SK-N-MC (cell line): ENCODE data around the gene DIP2C.

Experiments
- DNase-seq: peaks from one replicate; pipeline ENCODE4 v3.0.0-alpha.2; 2011; ENCODE audit warnings: low read depth, low spot score
- H3K27ac ChIP-seq: fragments of 200-600 bp; sonication (generic); 2 replicates; pipeline ENCODE4 v1.5.1; 2016; ENCODE audit warnings: mixed run types
- H3K36me3 ChIP-seq: fragments of 200-600 bp; sonication (generic); 2 replicates; pipeline ENCODE4 v1.6.1; 2017; ENCODE audit warnings: antibody characterized with exemption, low read length, mixed read lengths; ENCODE audit not compliant: insufficient read depth
- H3K4me3 ChIP-seq: fragments of 200-600 bp; sonication (generic); 2 replicates; pipeline ENCODE4 v1.5.1; 2016
- H3K9ac ChIP-seq: fragments of 200-600 bp; sonication (generic); 2 replicates; pipeline ENCODE4 v1.8.0; 2017; ENCODE audit warnings: mixed run types, mixed read lengths; ENCODE audit not compliant: insufficient read length
- H3K9me3 ChIP-seq: fragments of 200-600 bp; sonication (generic); 2 replicates; pipeline ENCODE4 v1.6.1; 2017; ENCODE audit warnings: low read depth, mild to moderate bottlenecking, antibody characterized with exemption, low read length, moderate library complexity, mixed read lengths
- EZH2 ChIP-seq: fragments of 200-600 bp; sonication (generic); IDR thresholded peaks from one replicate; pipeline ENCODE4 v1.6.1; 2017; ENCODE audit warnings: antibody characterized with exemption
- FOXP2 ChIP-seq: optimal IDR thresholded peaks from 2 replicates; pipeline ENCODE3; 2011; ENCODE audit warnings: mild to moderate bottlenecking, moderate library complexity; ENCODE audit not compliant: insufficient read depth; ENCODE audit errors: extremely low read length, control extremely low read depth
- POLR2AphosphoS5 ChIP-seq: IDR thresholded peaks from 2 replicates; pipeline ENCODE4 v1.6.1; 2012; ENCODE audit warnings: mild to moderate bottlenecking, low read depth, low read length, borderline replicate concordance

DIP2C gene

DNA sequence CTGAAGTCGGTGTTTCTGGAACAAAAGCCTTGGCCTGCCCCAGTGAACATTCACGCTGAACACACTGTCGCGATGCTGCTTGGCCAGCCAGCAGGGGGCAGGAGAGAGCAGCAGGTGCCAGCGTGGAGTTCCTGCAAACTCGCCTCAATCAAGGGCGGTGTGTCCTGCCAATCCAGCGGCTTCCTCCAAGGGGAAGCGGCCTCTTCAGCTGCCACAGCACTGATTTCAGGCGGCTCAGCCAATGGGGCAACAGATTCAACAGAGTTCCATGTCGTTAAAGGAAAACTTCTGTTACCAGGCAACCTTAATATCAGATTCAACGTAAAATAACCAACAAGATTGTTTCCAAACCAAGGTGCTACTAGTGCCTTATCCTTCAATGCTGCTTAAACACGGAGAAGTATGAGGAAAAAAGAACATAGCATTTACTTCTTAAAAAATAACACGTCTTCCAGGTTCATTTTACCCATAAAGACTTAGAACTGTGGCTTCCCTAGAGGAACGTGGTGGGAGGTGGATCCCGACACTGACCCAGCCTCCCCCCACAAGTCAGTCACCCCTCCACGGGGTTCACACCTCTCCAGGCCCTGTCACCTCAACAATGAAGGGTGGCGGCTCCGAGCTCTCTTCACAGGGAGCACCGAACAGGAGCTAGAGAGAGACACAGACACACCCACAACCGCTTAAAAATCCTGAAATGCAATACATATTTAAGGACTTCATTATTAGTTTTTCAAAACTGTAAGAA lies 178.2 kb downstream of the DIP2C start:
- H3K9me3 ChIP-seq: no peaks in the 10 kb centered on the region
- DNase-seq: no peak
- no peak overlapping the region for H3K27ac ChIP-seq
- no peaks in the 10 kb centered on the region for H3K36me3 ChIP-seq
- no peak overlapping the region for H3K4me3 ChIP-seq
- TF ChIP-seq EZH2 (no peak), POLR2AphosphoS5 (no peak), FOXP2 (no peak)
- H3K9ac ChIP-seq: no peak overlapping the region

- Histone ChIP-seq H3K9me3 (no peaks in the 10 kb centered on the region), H3K4me3 (no peak overlapping the region), H3K9ac (no peak overlapping the region), H3K36me3 (no peaks in the 10 kb centered on the region), H3K27ac (no peak overlapping the region)
- no peak for DNase-seq
- TF ChIP-seq POLR2AphosphoS5 (no peak), EZH2 (no peak)
These were observed 179.0 kb downstream of the DIP2C start for GRCh38 chr10:510415-510881.

DNA sequence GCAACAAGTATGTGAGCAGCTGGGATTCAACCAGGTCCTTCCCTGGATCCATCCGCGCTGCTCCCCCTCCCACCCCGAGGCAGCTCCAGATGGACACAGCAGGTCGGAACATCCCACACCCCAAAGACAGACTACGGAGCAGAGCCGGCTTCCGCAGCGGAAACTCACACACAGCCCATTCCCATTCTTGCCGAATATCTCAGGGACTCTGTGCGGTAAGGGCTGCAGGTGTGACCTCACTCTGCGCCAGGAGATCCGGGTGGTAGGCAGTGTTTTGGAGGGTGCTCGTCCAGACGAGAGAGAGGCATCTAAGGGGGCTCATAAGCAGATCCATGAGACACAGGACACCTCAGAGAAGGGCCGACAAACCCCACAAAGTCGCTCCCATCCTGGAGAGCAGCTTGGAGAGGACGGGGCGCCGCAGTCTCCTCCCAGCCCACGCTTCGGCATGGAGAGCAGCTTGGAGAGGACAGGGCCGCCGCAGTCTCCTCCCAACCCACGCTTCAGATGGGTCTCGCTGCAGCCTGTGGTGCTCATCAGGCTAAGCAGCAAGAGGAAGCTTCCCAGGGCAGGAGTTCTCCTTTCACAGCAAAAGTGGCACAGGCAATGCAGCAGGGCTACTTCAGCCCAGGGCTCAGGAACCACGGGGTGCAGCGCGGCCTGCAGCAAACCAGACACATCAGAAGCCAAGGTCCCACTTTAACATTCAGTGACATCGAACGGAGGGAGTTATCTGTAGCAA lies 179.9 kb downstream of the DIP2C start:
- Histone ChIP-seq H3K9me3 (no peaks in the 10 kb centered on the region), H3K4me3 (no peak overlapping the region), H3K9ac (no peak overlapping the region), H3K36me3 (no peaks in the 10 kb centered on the region), H3K27ac (no peak overlapping the region)
- TF ChIP-seq POLR2AphosphoS5: no peak
- TF ChIP-seq EZH2: no peak
- TF ChIP-seq FOXP2: no peak
- DNase-seq: no peak

GRCh38 chr10:508726-509125 lies 180.7 kb downstream of the DIP2C start:
- Histone ChIP-seq H3K27ac (no peak overlapping the region), H3K9ac (no peak overlapping the region), H3K4me3 (no peak overlapping the region), H3K36me3 (no peaks in the 10 kb centered on the region), H3K9me3 (no peaks in the 10 kb centered on the region)
- no peak for DNase-seq
- TF ChIP-seq POLR2AphosphoS5 (no peak), FOXP2 (no peak), EZH2 (no peak)

DNA sequence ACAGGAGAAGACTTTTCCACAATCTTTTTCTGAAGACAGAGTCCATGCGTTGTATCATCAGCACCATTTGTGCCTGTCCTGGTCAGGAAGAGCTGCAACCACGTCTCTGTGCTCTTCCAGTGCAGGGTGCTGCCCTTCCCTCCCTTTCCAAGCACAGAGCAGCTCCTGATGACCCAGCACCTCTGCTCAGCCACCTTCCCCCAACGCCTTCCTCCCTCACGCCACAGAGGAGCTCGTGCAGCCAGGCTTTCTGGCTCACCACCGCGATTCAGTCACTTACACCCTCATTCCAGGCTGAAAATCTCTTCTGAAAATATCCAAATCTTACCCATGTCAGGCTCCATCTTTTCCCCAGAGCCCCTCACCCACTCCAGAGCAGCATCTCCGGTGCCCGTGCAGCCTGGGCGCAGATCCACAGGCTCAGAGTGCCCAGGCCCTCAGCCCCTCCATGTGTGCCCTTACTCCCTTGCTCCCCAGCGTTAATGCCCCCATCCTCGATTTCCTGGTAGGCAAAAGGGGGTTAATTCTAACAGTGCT lies 181.5 kb downstream of the DIP2C start:
- H3K27ac ChIP-seq: no peak overlapping the region
- no peak for DNase-seq
- no peak overlapping the region for H3K4me3 ChIP-seq
- H3K36me3 ChIP-seq: no peaks in the 10 kb centered on the region
- H3K9me3 ChIP-seq: no peaks in the 10 kb centered on the region
- H3K9ac ChIP-seq: no peak overlapping the region
- TF ChIP-seq FOXP2: no peak

- no peak for TF ChIP-seq POLR2AphosphoS5
- TF ChIP-seq FOXP2: no peak
- TF ChIP-seq EZH2: no peak
- H3K36me3 ChIP-seq: no peaks in the 10 kb centered on the region
- no peak for DNase-seq
- H3K27ac ChIP-seq: no peak overlapping the region
- no peaks in the 10 kb centered on the region for H3K9me3 ChIP-seq
- no peak overlapping the region for H3K9ac ChIP-seq
- H3K4me3 ChIP-seq: no peak overlapping the region
These were observed 182.1 kb downstream of the DIP2C start for GRCh38 chr10:507355-507699.

DNA sequence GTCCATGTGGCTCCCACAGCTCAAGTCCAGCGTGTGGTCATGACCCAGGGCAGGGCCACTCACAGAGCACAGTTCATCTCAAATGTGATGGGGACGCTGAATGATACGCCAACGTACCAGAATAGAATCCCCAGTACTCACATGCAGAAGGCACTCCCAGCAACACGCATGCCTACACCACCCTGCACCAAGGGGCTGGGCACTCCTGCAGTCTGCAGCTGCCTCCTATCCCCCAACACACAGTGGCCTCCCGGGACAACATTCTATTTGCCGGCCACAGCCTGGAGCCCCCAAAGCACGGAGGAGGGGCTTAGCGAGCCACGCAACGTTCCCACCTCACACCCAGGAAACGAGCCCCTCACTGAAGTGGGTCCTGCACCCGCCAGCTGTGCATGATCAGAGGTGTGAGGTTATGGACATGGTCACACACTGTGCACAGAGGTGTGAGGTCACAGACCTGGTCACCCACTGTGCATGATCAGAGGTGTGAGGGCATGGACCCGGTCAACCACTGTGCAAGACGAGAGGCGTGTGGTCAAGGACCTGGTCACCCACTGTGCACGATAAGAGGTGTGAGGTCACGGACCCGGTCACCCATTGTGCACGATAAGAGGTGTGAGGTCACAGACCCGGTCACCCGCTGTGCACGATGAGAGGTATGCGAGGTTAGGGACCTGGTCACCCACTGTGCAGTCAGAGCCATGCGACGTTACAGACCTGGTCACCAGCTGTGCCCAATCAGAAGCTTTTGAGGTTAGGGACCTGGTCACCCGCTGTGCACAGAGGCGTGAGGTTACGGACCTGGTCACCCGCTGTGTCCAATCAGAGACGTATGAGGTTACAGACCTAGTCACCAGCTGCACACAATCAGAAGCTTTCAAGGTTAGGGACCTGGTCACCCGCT lies 182.8 kb downstream of the DIP2C start:
- Histone ChIP-seq H3K27ac (no peak overlapping the region), H3K9me3 (no peaks in the 10 kb centered on the region), H3K4me3 (no peak overlapping the region), H3K36me3 (no peaks in the 10 kb centered on the region), H3K9ac (no peak overlapping the region)
- DNase-seq: no peak
- TF ChIP-seq EZH2 (no peak), FOXP2 (no peak), POLR2AphosphoS5 (no peak)

GRCh38 chr10:505419-505818 lies 184.0 kb downstream of the DIP2C start:
- Histone ChIP-seq H3K9me3 (no peaks in the 10 kb centered on the region), H3K27ac (no peak overlapping the region), H3K9ac (no peak overlapping the region), H3K4me3 (no peak overlapping the region), H3K36me3 (no peaks in the 10 kb centered on the region)
- TF ChIP-seq FOXP2 (no peak), EZH2 (no peak), POLR2AphosphoS5 (no peak)
- no peak for DNase-seq
